ENCODE data around the gene MCC.
"Not testable (repeated sequence)": the region's sequence is repeated elsewhere in the genome, so short reads cannot be mapped to it uniquely, and the experiment has no call there.

MCC gene

GRCh38 chr5:113489299-113489698 is 1.0 kb upstream of the MCC start:
- peak; percentile 98 for DNase-seq

GRCh38 chr5:113488645-113489184 is 462 bp upstream of the MCC start:
- peak; percentile 14 for DNase-seq

- DNase-seq, result no peak
Measured at GRCh38 chr5:113487416-113487780, 855 bp downstream of the MCC start.

GRCh38 chr5:113480243-113480642 is 8.0 kb downstream of the MCC start:
- DNase-seq, result no peak

DNA sequence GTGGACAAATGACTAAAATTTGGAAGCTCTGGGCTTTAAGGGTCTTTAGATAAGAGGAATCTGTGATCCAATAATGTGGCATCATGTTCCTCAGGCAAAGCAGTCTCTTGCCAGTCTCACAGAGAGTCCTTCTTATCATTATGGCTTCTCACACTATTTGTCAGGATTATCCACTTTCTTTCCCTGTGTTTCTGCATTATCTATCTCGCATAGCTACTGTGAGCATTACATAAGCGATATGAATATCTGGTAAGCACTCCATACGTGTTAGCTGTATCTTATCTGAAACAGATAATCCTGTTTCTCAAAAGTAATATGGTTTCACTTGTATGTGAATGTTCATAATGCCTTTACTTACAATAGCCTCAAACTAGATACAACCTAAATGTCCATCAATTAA is 9.6 kb downstream of the MCC start:
- DNase-seq, result no peak

- DNase-seq, result no peak
Measured at GRCh38 chr5:113474100-113474728, 14.0 kb downstream of the MCC start.

- no peak for DNase-seq
Measured at GRCh38 chr5:113463032-113463431, 25.2 kb downstream of the MCC start.

DNA sequence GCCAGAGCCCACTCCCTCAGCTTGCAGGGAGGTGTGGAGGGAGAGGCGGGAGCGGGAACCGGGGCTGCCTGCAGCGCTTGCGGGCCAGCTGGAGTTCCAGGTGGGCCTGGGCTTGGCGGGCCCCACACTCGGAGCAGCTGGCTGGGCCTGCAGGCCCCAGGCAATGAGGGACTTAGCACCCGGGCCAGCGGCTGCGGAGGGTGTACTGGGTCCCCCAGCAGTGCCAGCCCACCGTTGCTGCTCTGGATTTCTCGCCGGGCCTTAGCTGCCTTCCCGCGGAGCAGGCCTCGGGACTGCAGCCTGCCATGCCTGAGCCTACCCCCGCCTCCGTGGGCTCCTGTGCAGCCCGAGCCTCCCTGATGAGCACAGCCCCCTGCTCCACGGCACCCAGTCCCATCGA is 31.1 kb downstream of the MCC start:
- not testable (repeated sequence) for DNase-seq

GRCh38 chr5:113452941-113453340 is 35.3 kb downstream of the MCC start:
- no peak for DNase-seq

- DNase-seq, result no peak
Measured at GRCh38 chr5:113451797-113452196, 36.5 kb downstream of the MCC start.

GRCh38 chr5:113450929-113451328 is 37.3 kb downstream of the MCC start:
- DNase-seq, result no peak

- no peak for DNase-seq
Measured at GRCh38 chr5:113450462-113450861, 37.8 kb downstream of the MCC start.

GRCh38 chr5:113448252-113448651 is 40.0 kb downstream of the MCC start:
- DNase-seq, result no peak

DNA sequence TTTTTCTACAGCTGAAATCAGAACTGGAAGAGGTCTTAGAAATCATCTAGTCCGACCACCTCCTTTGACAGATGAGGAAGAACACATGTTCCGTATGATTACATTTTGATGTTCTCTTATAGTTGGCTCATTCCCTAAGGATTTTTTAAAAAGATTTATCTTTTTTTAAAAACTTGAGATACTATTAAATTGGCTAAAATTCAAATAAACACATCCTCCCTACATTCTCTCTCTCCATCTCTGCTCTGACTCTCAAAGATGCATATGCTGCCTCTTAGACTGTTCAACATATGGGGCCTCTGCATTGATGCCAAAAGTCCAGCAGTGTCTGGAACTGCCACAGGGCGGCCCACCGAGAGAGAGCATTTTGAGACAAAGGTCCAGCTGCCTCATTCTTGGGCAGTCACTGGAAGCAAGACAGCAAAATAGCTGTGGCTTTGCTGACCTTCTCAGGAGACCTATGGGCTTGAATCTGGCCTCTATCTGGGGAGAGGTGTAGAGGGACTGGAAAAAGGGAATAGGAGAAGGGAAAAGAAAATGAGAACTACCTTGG is 40.7 kb downstream of the MCC start:
- DNase-seq, result peak; percentile 18

GRCh38 chr5:113446358-113446927 is 41.8 kb downstream of the MCC start:
- DNase-seq, result no peak

DNA sequence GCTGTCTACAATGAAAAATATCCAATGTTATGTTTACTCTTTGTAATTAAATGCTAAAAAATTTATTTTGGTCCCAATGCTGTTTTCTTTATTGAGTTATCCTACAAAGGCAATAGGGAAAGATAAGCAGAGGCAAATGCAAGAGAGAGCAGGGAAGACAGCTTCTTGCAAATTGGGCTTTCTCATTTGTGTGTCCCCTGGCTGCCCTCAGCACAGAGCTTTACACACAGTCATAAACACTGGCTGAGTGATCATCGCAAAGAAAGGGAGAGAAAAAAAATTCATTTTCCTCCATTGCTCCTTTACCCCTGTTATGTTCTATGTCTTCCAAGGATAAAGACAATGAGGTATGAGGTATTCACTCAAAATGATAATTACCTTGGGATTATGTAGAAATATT is 51.1 kb downstream of the MCC start:
- no peak for DNase-seq

- DNase-seq, result no peak
Measured at GRCh38 chr5:113435575-113435974, 52.7 kb downstream of the MCC start.

DNA sequence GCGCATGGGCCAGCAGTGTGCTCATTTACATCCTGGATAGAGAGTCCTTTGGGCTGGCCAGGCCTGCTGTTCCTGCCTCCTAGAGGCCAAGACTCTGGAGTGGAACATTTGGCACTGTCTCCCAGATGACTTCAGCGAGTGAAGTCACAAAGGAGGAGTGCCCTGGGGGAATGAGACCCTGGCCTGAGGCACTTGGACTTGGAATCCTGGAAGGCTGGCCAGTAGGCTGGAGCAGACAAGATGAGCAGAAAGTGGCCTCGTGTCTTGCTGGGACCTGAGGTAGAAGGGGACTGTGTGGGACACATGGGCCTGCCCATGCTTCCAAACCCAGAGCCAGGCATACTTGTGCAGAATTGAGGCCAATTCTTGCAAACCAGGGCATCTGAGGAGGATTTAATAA is 53.4 kb downstream of the MCC start, which contains the start of gene TSSK1B:
TSS of gene TSSK1B (minus strand) at position 101 of the 400 bp plus-strand sequence. CDS start 150 bp downstream, outside the sequence.
- no peak for DNase-seq

DNA sequence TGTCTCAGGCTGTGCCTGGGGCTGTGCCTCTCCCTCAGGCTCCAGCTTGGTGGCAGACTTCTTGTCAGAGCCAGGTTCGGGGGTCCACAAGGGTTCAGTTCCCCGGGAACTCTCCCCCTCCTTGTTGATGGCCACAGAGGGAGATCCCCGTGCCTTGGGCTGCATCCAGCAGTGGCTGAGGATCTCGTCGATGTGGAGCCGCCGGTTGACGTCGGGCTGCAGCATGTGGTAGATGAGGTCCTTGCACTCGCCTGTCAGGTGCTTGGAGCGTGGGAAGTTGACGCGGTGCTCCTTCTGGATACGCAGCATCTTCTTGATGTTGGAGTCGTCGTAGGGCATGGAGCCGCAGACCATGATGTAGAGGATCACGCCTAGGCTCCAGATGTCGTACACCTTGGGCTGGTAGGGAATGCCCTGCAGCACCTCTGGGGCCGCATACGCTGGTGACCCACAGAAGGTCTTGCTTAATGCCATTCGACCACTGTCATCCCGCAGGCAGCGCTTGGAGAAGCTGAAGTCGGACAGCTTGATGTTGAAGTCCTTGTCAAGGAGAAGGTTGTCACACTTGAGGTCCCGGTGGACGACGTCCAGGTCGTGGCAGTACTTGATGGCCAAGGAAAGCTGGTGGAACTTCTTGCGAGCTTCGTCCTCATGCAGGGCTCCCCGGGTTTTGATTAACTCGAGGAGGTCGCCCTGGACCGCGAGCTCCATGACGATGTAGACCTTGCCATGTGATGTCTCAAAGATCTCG is 54.2 kb downstream of the MCC start:
- no peak for DNase-seq

DNA sequence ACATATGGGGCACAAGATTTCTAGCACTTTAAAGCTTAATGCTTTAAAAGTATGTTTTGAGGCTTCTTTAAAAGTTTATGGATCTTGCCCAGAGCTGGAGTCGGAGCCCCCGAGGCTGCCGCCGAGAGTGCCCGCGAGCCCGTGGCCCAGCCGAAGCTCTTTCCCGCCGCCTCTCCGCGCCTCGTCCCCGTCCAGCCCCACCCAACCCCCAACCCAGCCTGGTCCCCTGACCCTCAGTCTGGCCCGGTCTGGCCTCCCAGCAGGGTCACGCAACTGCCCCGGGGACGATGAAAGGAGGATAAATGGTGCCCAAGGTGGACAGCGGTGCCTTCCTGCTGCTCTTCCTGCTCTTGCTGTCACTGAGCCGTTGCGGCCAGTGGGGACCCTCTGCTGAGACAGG is 55.2 kb downstream of the MCC start:
- DNase-seq, result no peak

DNA sequence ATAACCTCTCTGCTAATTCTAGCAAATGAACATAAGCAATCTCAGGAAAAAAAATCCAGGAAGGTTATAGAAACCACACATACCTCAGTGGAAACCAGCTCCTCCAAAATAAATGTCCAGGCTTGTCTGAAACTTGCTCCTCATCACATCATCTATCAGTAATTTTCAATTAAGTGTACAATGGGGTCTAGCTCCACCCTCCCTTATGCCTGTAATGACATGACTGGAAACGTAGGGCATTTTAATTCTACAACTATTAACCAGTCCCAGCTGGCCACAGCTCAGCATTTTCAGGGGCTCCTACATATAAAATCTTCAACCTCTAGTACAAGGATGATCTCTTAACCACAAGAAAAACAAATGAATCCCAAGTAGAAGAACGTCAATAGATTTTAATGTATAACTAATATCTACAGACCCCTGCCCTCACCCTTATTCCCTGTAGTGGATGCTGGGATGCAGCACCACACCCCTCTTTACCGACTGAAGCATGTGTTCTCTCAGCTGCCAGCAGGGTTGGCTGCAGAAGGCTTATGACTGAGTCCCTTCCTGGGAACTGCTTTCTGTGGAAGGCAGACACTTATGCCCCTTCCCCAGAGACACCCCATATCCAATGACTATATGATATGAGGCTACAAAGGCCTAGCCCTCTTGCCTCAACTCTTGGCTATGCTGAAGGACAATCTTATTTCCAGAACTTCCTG is 60.2 kb downstream of the MCC start:
- no peak for DNase-seq

DNA sequence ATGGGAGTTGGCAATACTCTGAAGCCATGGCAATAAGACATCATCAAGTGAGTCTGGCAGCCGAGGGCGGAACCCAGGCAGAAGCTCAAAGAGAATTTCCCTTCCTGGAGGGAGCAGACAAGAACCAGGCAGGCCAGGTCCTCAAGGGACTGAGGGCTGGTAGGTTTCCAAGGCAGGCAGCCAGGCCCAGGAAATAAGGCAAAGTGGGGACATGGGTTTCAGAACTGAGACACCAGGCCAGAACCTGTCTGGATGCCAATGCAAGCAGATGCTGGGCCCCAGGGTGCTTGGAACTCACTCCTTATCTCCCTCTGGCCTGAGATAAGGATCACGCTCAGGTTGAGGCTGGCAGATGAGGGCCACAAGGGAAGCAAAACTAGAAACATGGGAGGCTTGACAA is 62.3 kb downstream of the MCC start:
- DNase-seq, result no peak

DNA sequence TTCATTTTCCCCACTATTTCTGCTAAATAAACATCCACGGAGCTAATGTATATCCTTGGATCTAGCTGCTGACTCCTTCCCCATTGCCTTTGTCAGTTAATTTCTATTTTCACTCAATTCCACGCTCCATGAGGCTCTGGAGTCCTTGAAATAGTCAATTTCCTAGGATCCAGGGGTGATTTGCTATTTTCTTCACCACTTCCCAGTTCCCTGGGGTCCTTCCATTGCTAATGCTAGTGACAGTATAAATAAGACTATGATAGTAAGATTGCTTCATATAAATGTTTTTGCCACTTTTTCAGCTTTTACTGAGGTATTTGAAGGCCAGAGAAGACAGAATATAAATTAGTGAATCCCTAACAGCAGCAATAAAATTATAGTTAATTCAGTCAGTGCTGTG is 66.6 kb downstream of the MCC start:
- DNase-seq, result no peak

All from fibroblast of skin of abdomen (primary cell).